ENCODE results near the gene OR8G5.
"Not testable (repeated sequence)": the region's sequence is repeated elsewhere in the genome, so short reads cannot be mapped to it uniquely, and the experiment has no call there.

Gene OR8G5

GRCh38 chr11:124256076-124256475, at the start of gene OR8G5:
Gene OR8G5, plus strand, starts transcription at chr11:124256376. Its CDS starts 8,556 bp downstream, at chr11:124264932.
- no peak for DNase-seq

GRCh38 chr11:124207102-124207792, 48.9 kb upstream of the OR8G5 start:
- DNase-seq, result no peak

- DNase-seq, result no peak
Measured at GRCh38 chr11:124209824-124210357, 46.3 kb upstream of the OR8G5 start.

- no peak for DNase-seq
Measured at GRCh38 chr11:124210421-124210820, 45.8 kb upstream of the OR8G5 start.

- no peak for DNase-seq
Measured at GRCh38 chr11:124211321-124211720, 44.9 kb upstream of the OR8G5 start.

- DNase-seq, result no peak
Measured at GRCh38 chr11:124214027-124214426, 42.1 kb upstream of the OR8G5 start.

GRCh38 chr11:124219126-124219525, 37.0 kb upstream of the OR8G5 start:
- no peak for DNase-seq

- DNase-seq, result no peak
Measured at GRCh38 chr11:124222407-124222806, 33.8 kb upstream of the OR8G5 start.

- DNase-seq, result not testable (repeated sequence)
Measured at GRCh38 chr11:124224618-124225423, 31.4 kb upstream of the OR8G5 start.

- no peak for DNase-seq
Measured at GRCh38 chr11:124225471-124225870, 30.7 kb upstream of the OR8G5 start.

GRCh38 chr11:124233376-124233775, 22.8 kb upstream of the OR8G5 start:
- DNase-seq, result no peak

- no peak for DNase-seq
Measured at GRCh38 chr11:124238512-124238911, 17.7 kb upstream of the OR8G5 start.

- DNase-seq, result no peak
Measured at GRCh38 chr11:124240621-124241397, 15.4 kb upstream of the OR8G5 start, which contains the start of gene OR8G1. Gene OR8G1, plus strand, starts transcription at chr11:124241095. Its CDS starts 8,581 bp downstream, at chr11:124249676.

- not testable (repeated sequence) for DNase-seq
Measured at GRCh38 chr11:124249869-124250268, 6.3 kb upstream of the OR8G5 start.

GRCh38 chr11:124265041-124265440, 8.9 kb downstream of the OR8G5 start:
- not testable (repeated sequence) for DNase-seq

GRCh38 chr11:124270886-124271285, 14.7 kb downstream of the OR8G5 start:
- not testable (repeated sequence) for DNase-seq

- DNase-seq, result no peak
Measured at GRCh38 chr11:124274000-124274399, 17.8 kb downstream of the OR8G5 start.

- DNase-seq, result no peak
Measured at GRCh38 chr11:124276081-124276480, 19.9 kb downstream of the OR8G5 start.

- no peak for DNase-seq
Measured at GRCh38 chr11:124277207-124277606, 21.0 kb downstream of the OR8G5 start.

- no peak for DNase-seq
Measured at GRCh38 chr11:124277804-124278203, 21.6 kb downstream of the OR8G5 start.

GRCh38 chr11:124278261-124278660, 22.1 kb downstream of the OR8G5 start:
- DNase-seq, result no peak

GRCh38 chr11:124285610-124286344, 29.6 kb downstream of the OR8G5 start:
- no peak for DNase-seq

Data from NCI-H345 (cell line).